Breast epithelium (tissue), 4 donors: ENCODE results near the gene BCAR1. TPM values are rescaled to one million over a fixed set of nuclear protein-coding genes. Genes with fewer than 3 reads are reported as not detected.

Experiments
- DNase-seq, 2 donors: peaks; one replicate each; pipeline ENCODE4 v3.0.0-alpha.2; 2019; ENCODE audit warnings: low spot score in 2 of 2
- H3K27ac ChIP-seq, 2 donors: fragments of 200-600 bp; sonication (generic) in 1 of 2; one replicate each; pipeline ENCODE4 v1.5.1; 2016 to 2019; ENCODE audit warnings: mild to moderate bottlenecking in 1 of 2
- H3K27me3 ChIP-seq, 2 donors: fragments of 200-600 bp; sonication (generic) in 1 of 2; one replicate each; pipeline versions ENCODE4 v1.5.1 to v1.6.0; 2017 to 2019; ENCODE audit warnings: control low read depth in 1 of 2, mild to moderate bottlenecking in 1 of 2
- H3K36me3 ChIP-seq: fragments of 200-600 bp; one replicate; pipeline ENCODE4 v1.5.1; 2019
- H3K4me1 ChIP-seq, 2 donors: fragments of 200-600 bp; sonication (generic); one replicate each; pipeline ENCODE4 v1.5.1; 2016 to 2019; ENCODE audit warnings: control low read depth in 1 of 2
- H3K4me3 ChIP-seq, 3 donors: fragments of 200-600 bp; sonication (generic); 1 replicate in 2 of 3; 2 replicates in 1 of 3; pipeline ENCODE4 v1.5.1; 2016 to 2019; ENCODE audit warnings: mild to moderate bottlenecking in 3 of 3, moderate library complexity in 2 of 3
- H3K9me3 ChIP-seq, 2 donors: fragments of 200-600 bp; sonication (generic) in 1 of 2; one replicate each; pipeline ENCODE4 v1.5.1; 2016 to 2019; ENCODE audit warnings: control low read depth in 1 of 2
- CTCF ChIP-seq, 3 donors: fragments of 450-650 bp; IDR thresholded peaks; one replicate each; pipeline ENCODE4 v1.5.1; 2016 to 2017; ENCODE audit warnings: antibody characterized with exemption in 3 of 3, mild to moderate bottlenecking in 3 of 3, moderate library complexity in 3 of 3
- POLR2A ChIP-seq: fragments of 450-650 bp; IDR thresholded peaks from one replicate; pipeline ENCODE4 v1.6.1; 2016; ENCODE audit warnings: antibody characterized with exemption, mild to moderate bottlenecking, moderate library complexity
- POLR2AphosphoS5 ChIP-seq, 3 donors: sonication (generic); formaldehyde crosslinking; IDR thresholded peaks; one replicate each; pipeline ENCODE4 v1.6.1; 2017; ENCODE audit warnings: antibody characterized with exemption in 3 of 3
- intact Hi-C: fragments of 100-400 bp; cut with DNase I; formaldehyde crosslinking; loops from one replicate; pipeline ENCODE4 v1.15.1; 2023; ENCODE audit warnings: low total_unique reads
- total RNA-seq, 3 donors: library from RNA; depleted of rRNA; stranded (reverse); fragments of >200 nt; gene quantifications; one replicate each; pipeline ENCODE4 v1.1.0, GENCODE V29; 2016

The BCAR1 gene
- total RNA-seq, 3 donors from 2014 or later = 13.6 to 38.7 (median 32.9) TPM

GRCh38 chr16:75222271-75222783 lies 29.1 kb downstream of the BCAR1 start:
- H3K27ac ChIP-seq = no peak overlapping the region
- intact Hi-C loops = no loop called here

GRCh38 chr16:75219838-75220237 lies 31.6 kb downstream of the BCAR1 start:
- H3K36me3 ChIP-seq = no peaks in the 10 kb centered on the region
- no peak for DNase-seq

More at GRCh38 chr16:75222271-75222783, 29.1 kb downstream of the BCAR1 start:
- Histone ChIP-seq H3K27me3 (peaks cover 0 to 11% of the 10 kb centered on the region in 2 donors), H3K4me1 (no peaks in the 10 kb centered on the region), H3K36me3 (no peaks in the 10 kb centered on the region), H3K4me3 (no peak overlapping the region), H3K9me3 (no peaks in the 10 kb centered on the region)
- TF ChIP-seq POLR2AphosphoS5 (IDR thresholded peaks at IDR 0.05) = no peak
- no peak for TF ChIP-seq CTCF (IDR thresholded peaks at IDR 0.05)
- TF ChIP-seq POLR2A = no peak
- DNase-seq = no peak

GRCh38 chr16:75219088-75219487 lies 32.3 kb downstream of the BCAR1 start:
- Histone ChIP-seq H3K4me1 (no peaks in the 10 kb centered on the region), H3K9me3 (no peaks in the 10 kb centered on the region), H3K4me3 (no peak overlapping the region), H3K36me3 (no peaks in the 10 kb centered on the region), H3K27ac (no peak overlapping the region), H3K27me3 (no peaks in the 10 kb centered on the region)
- intact Hi-C loops = no loop called here
- DNase-seq = no peak
- no peak for TF ChIP-seq POLR2AphosphoS5 (IDR thresholded peaks at IDR 0.05)
- TF ChIP-seq CTCF (IDR thresholded peaks at IDR 0.05) = no peak
- no peak for TF ChIP-seq POLR2A

More at GRCh38 chr16:75219838-75220237, 31.6 kb downstream of the BCAR1 start:
- H3K27ac ChIP-seq = no peak overlapping the region
- intact Hi-C loops = no loop called here
- no peaks in the 10 kb centered on the region for H3K9me3 ChIP-seq
- no peaks in the 10 kb centered on the region for H3K4me1 ChIP-seq
- no peak for TF ChIP-seq CTCF (IDR thresholded peaks at IDR 0.05)
- no peak for TF ChIP-seq POLR2A
- no peak for TF ChIP-seq POLR2AphosphoS5 (IDR thresholded peaks at IDR 0.05)
- H3K27me3 ChIP-seq = peaks cover 0 to 6% of the 10 kb centered on the region in 2 donors
- H3K4me3 ChIP-seq = no peak overlapping the region

GRCh38 chr16:75218256-75219076 lies 33.0 kb downstream of the BCAR1 start, which contains the start of gene CTRB1:
Gene CTRB1, plus strand, starts transcription at chr16:75218988. Its CDS starts 20 bp downstream, at chr16:75219008.
- Histone ChIP-seq H3K36me3 (no peaks in the 10 kb centered on the region), H3K27ac (no peak within 1 kb of the TSS), H3K4me3 (no peak within 1 kb of the TSS), H3K27me3 (no peaks in the 10 kb centered on the region), H3K4me1 (no peaks in the 10 kb centered on the region), H3K9me3 (no peaks in the 10 kb centered on the region)
- TF ChIP-seq POLR2A (no peak), POLR2AphosphoS5 (IDR thresholded peaks at IDR 0.05) (no peak), CTCF (IDR thresholded peaks at IDR 0.05) (no peak)
- intact Hi-C loops = no loop called here
- DNase-seq = no peak

GRCh38 chr16:75217389-75217851 lies 34.0 kb downstream of the BCAR1 start:
- no peaks in the 10 kb centered on the region for H3K36me3 ChIP-seq
- H3K4me1 ChIP-seq = no peaks in the 10 kb centered on the region
- TF ChIP-seq POLR2A = no peak
- TF ChIP-seq CTCF (IDR thresholded peaks at IDR 0.05) = no peak
- no peak for TF ChIP-seq POLR2AphosphoS5 (IDR thresholded peaks at IDR 0.05)
- H3K27ac ChIP-seq = no peak overlapping the region
- no peaks in the 10 kb centered on the region for H3K9me3 ChIP-seq
- H3K4me3 ChIP-seq = no peak overlapping the region
- DNase-seq = no peak
- H3K27me3 ChIP-seq = no peaks in the 10 kb centered on the region
- intact Hi-C loops = no loop called here
